Esophagus (tissue), 2 donors: ENCODE data around the gene PNMA6E. TPM values are rescaled to one million over a fixed set of nuclear protein-coding genes. Genes with fewer than 3 reads are reported as not detected.

ENCODE experiments used
- H3K27ac ChIP-seq, 2 donors: one replicate each; pipeline ENCODE4 v1.5.1; 2013; ENCODE audit warnings: low read depth in 2 of 2, mild to moderate bottlenecking in 2 of 2, inconsistent platforms in 1 of 2, low read length in 1 of 2, moderate library complexity in 1 of 2
- H3K27me3 ChIP-seq, 2 donors: one replicate each; pipeline ENCODE4 v1.6.1; 2013; ENCODE audit warnings: low read length in 2 of 2, control low read depth in 1 of 2, mild to moderate bottlenecking in 1 of 2; ENCODE audit not compliant: insufficient read depth in 2 of 2, control insufficient read depth in 1 of 2
- H3K36me3 ChIP-seq, 2 donors: one replicate each; pipeline ENCODE4 v1.6.1; 2013; ENCODE audit warnings: low read length in 1 of 2; ENCODE audit not compliant: control insufficient read depth in 2 of 2, insufficient read depth in 2 of 2
- H3K4me1 ChIP-seq, 2 donors: one replicate each; pipeline ENCODE4 v1.6.1; 2013; ENCODE audit warnings: low read length in 1 of 2; ENCODE audit not compliant: control insufficient read depth in 2 of 2, insufficient read depth in 2 of 2
- H3K4me3 ChIP-seq, 2 donors: one replicate each; pipeline ENCODE4 v1.5.1; 2013; ENCODE audit warnings: low read length in 2 of 2, mild to moderate bottlenecking in 2 of 2, low read depth in 1 of 2, moderate library complexity in 1 of 2
- H3K9me3 ChIP-seq, 2 donors: one replicate each; pipeline ENCODE4 v1.6.1; 2013; ENCODE audit warnings: mild to moderate bottlenecking in 2 of 2, low read depth in 1 of 2, low read length in 1 of 2, moderate library complexity in 1 of 2; ENCODE audit not compliant: control insufficient read depth in 2 of 2, insufficient read depth in 1 of 2
- WGBS, 2 donors: extraction: QIAGEN DNeasy Blood & Tissue Kit; methylation state at CpG; one replicate each; pipeline ENCODE4 v1.1.7; 2013; 5-methylcytosine and 5-hydroxymethylcytosine counted together
- polyA plus RNA-seq, 2 donors: library from polyadenylated mRNA; stranded (reverse); fragments of 200-250 nt; gene quantifications; one replicate each; pipeline ENCODE4 v1.2.3, GENCODE V29; 2013
- donor health status: healthy with polysubstance abuse.
- donor health status: Bipolar disorder and iron deficiency.

Gene PNMA6E
- polyA plus RNA-seq, 2 donors = not detected

DNA sequence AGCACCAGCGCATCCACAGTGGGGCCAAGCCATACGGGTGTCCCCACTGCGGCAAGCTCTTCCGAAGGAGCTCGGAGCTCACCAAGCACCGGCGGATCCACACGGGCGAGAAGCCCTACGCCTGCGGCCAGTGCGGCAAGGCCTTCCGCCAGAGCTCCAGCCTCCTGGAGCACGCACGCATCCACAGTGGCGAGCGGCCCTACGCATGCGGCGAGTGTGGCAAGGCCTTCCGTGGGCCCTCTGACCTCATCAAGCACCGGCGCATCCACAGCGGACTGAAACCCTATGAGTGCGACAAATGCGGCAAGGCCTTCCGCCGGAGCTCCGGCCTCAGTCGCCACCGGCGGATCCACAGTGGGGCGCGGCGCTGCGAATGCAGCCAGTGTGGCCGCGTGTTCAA is 53.6 kb downstream of the PNMA6E start:
- Histone ChIP-seq H3K4me3 (no peak overlapping the region), H3K27ac (no peak overlapping the region), H3K4me1 (no peaks in the 10 kb centered on the region), H3K9me3 (no peaks in the 10 kb centered on the region), H3K36me3 (peaks cover 0 to 10% of the 10 kb centered on the region in 2 donors), H3K27me3 (no peaks in the 10 kb centered on the region)
- 94 to 98% methylated on average over 38 of the region's 38 CpGs for WGBS, 2 donors

Other genes starting within 250 kb of the PNMA6E start
- gene MAGEA1, start 222.1 kb downstream of the PNMA6E start, polyA plus RNA-seq = not detected
- not detected for gene PNMA6F, start 79.6 kb downstream of the PNMA6E start, polyA plus RNA-seq
- 1 to 10 TPM in 1 of 2 donors, under 1 TPM in 1; 0.71 to 1.6 TPM for gene ZNF275, start 67.2 kb downstream of the PNMA6E start, polyA plus RNA-seq
- under 1 TPM; 0.04 to 0.05 TPM for gene ZFP92, start 10.1 kb upstream of the PNMA6E start, polyA plus RNA-seq
- gene TREX2, start 44.7 kb upstream of the PNMA6E start, polyA plus RNA-seq = 1 to 10 TPM; 1.9 to 2.8 TPM
- 10 to 100 TPM; 14.7 to 27.1 TPM for gene HAUS7, start 69.2 kb upstream of the PNMA6E start, polyA plus RNA-seq
- 10 to 100 TPM; 11.6 to 13.4 TPM for gene BGN, start 93.6 kb upstream of the PNMA6E start, polyA plus RNA-seq
- not detected for gene ATP2B3, start 116.3 kb upstream of the PNMA6E start, polyA plus RNA-seq
- gene CCNQ, start 197.8 kb upstream of the PNMA6E start, polyA plus RNA-seq = 10 to 100 TPM; 20.1 to 24.7 TPM
- gene DUSP9, start 245.9 kb upstream of the PNMA6E start, polyA plus RNA-seq = under 1 TPM; 0.18 to 0.46 TPM